ENCODE results near the gene LRRC4C.
"Not testable (repeated sequence)": the region's sequence is repeated elsewhere in the genome, so short reads cannot be mapped to it uniquely, and the experiment has no call there.

The LRRC4C gene

DNA sequence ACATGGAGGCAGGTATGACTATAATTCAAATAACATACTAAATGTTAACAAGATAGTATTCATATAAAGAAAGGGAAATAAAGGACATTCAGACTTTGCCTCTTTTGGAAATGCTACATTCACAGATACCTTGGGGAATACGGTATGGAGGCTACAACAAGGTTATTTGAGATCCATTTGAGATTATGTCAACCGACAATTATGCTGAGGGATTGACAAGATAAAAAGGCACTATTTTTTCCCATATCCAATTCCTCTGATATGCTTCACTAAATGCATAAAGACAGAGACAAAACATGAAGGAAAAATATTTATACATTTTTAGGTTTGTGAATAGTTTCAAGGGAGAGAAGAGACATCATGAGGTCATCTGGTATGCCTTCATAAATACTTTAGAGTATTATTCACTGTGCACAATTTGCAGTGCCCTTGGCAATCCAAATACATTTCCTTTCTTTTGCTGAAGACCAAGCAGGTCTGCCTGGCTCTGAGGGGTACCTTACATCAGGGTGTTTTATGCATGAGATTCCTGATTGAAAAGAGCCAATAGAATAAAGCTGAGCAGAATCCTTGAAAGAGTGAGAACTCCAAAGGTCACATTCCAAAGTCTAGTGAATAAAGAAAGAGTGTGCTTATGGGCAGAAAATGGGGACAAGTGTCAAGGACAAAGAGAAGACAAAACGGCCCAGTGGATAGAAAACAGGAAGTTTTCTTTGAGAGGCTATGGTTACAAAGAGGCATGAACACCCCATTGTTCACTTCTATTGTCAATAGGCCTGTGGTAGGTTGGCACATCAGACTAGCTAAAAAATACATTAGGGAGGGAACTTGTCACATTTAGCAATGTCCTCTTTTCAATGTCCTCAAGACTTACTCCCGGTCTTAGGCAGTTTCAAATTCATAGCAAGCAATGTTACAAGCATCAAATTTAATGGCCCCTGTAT lies 455.8 kb downstream of the LRRC4C start:
- DNase-seq = no peak

GRCh38 chr11:40998920-40999319 lies 460.5 kb downstream of the LRRC4C start:
- DNase-seq = no peak

DNA sequence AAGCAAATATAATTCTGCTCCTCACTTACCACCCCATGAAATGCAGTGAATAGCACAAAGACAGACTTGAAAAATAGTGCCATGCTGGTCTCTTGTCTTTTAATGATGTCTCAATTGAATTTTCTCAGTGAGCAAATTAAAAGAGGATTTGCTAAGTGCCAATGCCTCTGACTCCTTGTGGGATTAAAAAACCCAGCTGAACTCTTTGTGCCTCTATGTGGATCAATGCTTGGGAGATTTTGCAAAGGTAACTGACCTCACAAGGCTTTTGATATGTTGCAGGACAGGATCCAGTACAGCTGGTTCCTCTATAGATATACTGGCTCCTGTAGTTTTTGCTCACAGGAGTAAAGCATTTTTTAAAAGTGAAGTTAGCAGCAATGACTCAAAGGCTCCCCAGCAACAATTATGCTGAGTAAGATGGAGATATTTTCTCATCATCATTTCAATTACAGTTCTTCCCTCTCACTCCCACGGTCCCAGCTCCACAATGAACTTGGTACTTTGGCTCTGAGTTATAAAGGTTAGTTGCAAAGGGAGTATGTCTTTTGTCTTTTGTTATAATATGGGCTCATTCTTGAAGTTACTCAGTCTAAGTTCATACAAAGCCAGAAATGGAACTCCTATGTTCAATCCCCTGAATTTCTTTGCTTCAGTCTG lies 471.5 kb downstream of the LRRC4C start:
- DNase-seq = no peak

DNA sequence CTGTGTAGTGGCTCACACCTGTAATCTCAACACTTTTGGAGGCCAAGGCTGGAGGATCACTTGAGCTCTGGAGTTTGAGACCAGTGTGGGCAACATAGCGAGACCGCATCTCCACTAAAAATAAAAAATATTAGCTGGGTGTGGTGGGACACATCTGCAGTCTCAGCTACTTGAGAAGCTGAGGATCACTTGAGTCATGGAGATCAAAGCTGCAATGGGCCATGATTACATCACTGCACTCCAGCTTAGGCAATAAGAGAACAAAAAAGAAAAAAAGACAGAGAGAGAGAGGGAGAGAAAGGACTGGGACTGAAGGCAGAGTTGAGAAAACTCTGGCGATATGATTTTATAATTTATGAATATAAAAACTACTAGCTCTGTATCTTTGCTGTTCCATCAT lies 473.1 kb downstream of the LRRC4C start:
- DNase-seq = no peak

DNA sequence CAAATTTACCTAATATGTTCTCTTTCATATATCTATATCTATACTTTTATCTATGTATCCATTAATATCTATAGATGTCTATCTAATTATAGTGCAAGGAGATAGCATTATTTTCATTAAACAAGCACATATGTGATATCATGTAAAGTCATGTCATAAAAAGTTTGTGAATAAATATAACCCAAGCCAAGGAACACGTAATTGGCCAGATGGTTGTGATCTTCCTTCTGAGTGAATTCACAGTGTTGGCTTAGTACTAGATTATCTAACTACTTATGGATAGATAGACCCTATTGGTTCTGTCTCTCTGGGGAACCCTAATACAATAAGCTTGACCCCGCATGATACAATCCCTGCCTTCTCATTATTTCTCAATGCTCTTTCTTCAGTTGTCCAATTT lies 484.4 kb downstream of the LRRC4C start:
- no peak for DNase-seq

DNA sequence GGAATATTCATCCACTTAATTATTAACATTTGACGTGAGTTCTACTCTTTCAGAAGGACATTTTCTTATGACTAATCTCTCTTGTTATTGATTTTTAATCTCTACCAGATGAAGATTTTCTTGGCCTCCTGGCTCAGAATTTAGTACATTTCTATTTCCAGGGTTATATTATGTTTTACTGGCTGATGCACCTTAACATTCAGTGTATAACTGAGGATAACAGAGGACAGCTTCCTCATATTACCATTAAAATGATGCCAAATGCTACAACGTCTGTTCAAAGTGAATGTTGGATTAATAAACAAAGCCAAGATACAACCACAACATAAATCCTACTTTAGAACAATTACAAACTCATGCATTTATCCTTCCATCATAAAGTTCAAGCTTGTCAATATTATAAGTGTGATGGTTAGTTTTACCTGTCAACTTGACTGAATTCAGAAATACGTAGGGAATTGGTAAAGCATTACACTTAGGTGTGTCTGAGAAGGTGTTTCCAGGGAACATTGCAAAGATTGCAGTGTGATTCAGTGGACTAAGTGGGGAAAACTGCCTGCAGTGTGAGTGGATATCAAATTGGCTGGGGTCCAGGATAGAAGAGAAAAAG lies 485.2 kb downstream of the LRRC4C start:
- no peak for DNase-seq

GRCh38 chr11:40958707-40959106 lies 500.7 kb downstream of the LRRC4C start:
- no peak for DNase-seq

DNA sequence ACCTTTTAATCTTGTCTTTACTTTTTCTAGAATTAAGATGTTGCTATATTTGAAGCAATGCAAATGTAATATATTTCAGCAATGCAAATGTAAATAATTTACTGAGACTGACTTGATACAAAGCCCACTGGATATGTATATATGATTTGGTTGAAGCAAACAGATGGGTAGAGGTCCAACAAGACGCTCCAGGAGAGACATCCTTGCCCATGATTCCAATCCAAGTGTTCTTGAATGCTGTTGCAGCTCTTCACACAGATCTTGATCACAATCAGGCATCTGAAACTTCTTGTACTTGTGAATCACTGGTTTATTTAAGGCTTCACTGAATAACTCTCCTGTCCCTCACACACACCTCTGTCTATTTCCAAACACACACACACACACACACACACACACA lies 507.0 kb downstream of the LRRC4C start:
- DNase-seq = no peak

GRCh38 chr11:40938002-40938401 lies 521.5 kb downstream of the LRRC4C start:
- no peak for DNase-seq

- DNase-seq = no peak
Observed at GRCh38 chr11:40924915-40925314, 534.5 kb downstream of the LRRC4C start.

- no peak for DNase-seq
Observed at GRCh38 chr11:40921246-40921645, 538.2 kb downstream of the LRRC4C start.

- not testable (repeated sequence) for DNase-seq
Observed at GRCh38 chr11:40910774-40911173, 548.7 kb downstream of the LRRC4C start.

GRCh38 chr11:40894501-40894900 lies 565.0 kb downstream of the LRRC4C start:
- no peak for DNase-seq

- no peak for DNase-seq
Observed at GRCh38 chr11:40885250-40885954, 574.0 kb downstream of the LRRC4C start.

DNA sequence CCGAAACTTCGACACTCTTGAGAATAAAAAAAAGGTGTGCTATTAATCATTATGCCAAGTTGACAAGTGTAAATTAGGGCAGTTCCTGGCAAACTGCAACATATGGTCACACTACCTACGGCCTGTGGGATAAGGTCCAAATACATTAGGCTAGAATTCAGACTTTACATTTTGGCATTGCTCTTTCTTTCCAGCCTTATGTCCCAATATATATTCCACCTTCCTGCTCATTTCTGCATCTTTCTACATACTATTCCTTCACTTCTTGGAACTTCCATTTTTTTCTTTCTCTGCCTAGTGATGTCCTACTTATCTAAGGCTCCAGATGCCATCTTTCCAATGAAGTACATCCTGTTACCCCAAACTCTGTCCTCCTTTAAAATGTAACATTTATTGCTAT lies 577.2 kb downstream of the LRRC4C start:
- no peak for DNase-seq

- DNase-seq = no peak
Observed at GRCh38 chr11:40879911-40880310, 579.5 kb downstream of the LRRC4C start.

GRCh38 chr11:40877981-40878380 lies 581.5 kb downstream of the LRRC4C start:
- DNase-seq = no peak

GRCh38 chr11:40877256-40877655 lies 582.2 kb downstream of the LRRC4C start:
- no peak for DNase-seq

DNA sequence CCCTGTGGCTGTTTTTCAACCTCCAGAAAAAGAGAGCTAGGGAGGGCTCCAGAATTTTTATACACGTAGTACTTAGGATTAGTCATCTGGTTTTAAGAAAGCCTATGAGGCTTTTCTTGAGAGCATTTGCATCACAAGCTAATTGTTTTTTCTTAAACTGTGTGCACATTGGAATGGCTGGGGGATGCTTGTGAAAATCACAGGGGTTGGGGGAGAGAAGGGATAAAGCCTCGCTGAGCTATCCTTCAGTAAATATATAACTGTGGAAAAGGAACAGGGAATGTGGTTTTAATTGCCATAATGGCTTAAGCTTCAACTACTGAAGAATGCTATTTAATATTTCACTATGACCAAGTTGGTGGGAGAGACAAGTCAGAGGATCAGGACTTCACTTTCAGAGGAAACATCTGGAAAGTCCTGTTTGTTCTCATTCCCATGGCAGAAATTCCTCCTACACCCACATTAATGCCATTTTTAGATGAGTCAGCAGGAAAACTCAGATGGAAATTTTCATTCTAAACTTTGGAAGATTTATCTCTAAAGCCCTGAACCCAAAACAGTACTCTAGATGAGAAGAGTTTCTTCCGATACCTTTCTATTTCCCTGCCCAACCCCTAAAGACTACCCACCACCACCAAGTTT lies 591.3 kb downstream of the LRRC4C start:
- DNase-seq = no peak

DNA sequence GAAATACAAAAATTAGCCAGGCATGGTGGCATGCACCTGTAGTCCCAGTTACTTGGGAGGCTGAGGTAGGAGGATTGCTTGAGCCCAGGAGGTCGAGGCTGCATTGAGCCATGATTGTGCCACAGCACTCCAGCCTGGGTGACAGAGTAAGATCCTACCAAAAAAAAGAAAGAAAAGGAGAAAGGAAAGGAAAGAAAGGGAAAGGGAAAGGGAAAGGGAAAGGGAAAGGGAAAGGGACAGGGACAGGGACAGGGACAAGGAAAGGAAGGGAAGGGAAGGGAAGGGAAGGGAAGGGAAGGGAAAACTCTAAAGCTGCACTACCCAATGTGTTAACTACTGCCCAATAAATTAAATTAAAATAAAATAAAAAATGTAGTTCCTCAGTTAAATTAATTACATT lies 601.7 kb downstream of the LRRC4C start:
- DNase-seq = not testable (repeated sequence)

GRCh38 chr11:40842750-40843339 lies 616.6 kb downstream of the LRRC4C start:
- no peak for DNase-seq

DNA sequence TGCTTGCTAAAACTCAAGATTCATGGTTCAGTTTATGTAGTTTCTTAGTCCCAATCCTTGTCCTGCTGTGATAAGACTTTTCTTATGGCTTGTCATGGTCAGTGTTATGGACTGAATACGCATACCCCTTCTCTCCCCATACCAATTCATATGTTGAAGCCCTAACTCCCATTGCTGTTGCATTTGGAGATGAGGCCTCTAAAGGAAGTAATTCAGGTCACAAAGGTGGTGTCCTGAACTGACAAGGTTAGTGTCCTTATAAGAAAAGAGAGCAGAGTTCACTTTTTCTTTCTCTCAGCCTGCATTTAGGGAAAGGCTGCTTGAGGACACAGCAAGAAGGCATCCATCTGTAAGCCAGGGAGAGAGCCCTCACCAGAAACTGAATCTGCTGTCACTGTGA lies 618.2 kb downstream of the LRRC4C start:
- DNase-seq = no peak

Data from CD4-positive, alpha-beta T cell treated with Interleukin-15 for 1 hour (primary cell).